Measurements from ENCODE around the gene PELI2. TPM values are rescaled to one million over a fixed set of nuclear protein-coding genes. Genes with fewer than 3 reads are reported as not detected.
A peak's percentile ranks its signal among the peaks of the same experiment; 100 is the strongest.

PELI2 gene
- total and polyA plus RNA-seq, 2 donors (not counting 1 experiment from before 2014, with no cell fraction given), result 15.5 to 29.2 TPM

DNA sequence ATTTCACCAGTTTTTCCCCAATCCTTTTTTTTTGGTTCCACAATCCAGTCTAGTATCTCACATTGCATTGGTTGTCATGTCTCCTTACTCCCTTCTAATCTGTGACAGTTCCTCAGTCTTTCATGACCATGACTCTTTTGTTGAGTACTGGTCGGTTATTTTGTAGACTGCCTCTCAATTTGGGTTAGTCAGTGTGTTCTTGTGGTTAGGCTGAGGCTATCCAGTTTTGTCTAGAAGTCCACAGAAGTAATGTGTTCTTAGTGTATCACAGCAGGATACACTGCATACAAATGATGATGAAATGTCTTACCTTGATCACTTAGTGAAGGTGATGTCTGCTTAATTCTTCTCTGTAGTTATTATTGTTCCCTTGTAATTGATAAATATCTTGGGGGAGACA is 24.8 kb downstream of the PELI2 start:
- Histone ChIP-seq H3K4me2 (ENCODE audit: extremely low read depth, insufficient read depth, low read length) (no peak overlapping the region), H3K36me3 (ENCODE audit: control insufficient read depth, insufficient read depth, low read length) (no peaks in the 10 kb centered on the region), H2AFZ (ENCODE audit: low read length) (no peak overlapping the region), H4K20me1 (ENCODE audit: control insufficient read depth, extremely low read depth, insufficient read depth, low read length) (no peaks in the 10 kb centered on the region), H3K4me3 (replicated peaks in 1 of 4; ENCODE audit: control extremely low read depth in 1 of 4, insufficient read depth in 1 of 4, low read depth in 3 of 4, low read length in 4 of 4) (no peak overlapping the region), H3K4me1 (ENCODE audit: control insufficient read depth, extremely low read depth, insufficient read depth, low read length) (peaks cover 2% of the 10 kb centered on the region), H3K9me3 (ENCODE audit: control insufficient read depth, insufficient read depth, low read depth, low read length) (no peaks in the 10 kb centered on the region), H3K79me2 (ENCODE audit: control insufficient read depth, insufficient read depth, low read length) (no peaks in the 10 kb centered on the region), H3K9ac (ENCODE audit: insufficient read depth, low read length) (no peak overlapping the region), H3K27me3 (ENCODE audit: control insufficient read depth, insufficient read depth, low read length) (no peaks in the 10 kb centered on the region), H3K27ac (ENCODE audit: insufficient read depth, low read length) (no peak overlapping the region)
- DNase-seq (ENCODE audit: low read depth in 2 of 2), result peak in 1 of 2 donors; percentile 27
- no peak for TF ChIP-seq EZH2 (IDR thresholded peaks at IDR 0.05; ENCODE audit: low read length, missing control alignments)
- TF ChIP-seq, protein P1, sequence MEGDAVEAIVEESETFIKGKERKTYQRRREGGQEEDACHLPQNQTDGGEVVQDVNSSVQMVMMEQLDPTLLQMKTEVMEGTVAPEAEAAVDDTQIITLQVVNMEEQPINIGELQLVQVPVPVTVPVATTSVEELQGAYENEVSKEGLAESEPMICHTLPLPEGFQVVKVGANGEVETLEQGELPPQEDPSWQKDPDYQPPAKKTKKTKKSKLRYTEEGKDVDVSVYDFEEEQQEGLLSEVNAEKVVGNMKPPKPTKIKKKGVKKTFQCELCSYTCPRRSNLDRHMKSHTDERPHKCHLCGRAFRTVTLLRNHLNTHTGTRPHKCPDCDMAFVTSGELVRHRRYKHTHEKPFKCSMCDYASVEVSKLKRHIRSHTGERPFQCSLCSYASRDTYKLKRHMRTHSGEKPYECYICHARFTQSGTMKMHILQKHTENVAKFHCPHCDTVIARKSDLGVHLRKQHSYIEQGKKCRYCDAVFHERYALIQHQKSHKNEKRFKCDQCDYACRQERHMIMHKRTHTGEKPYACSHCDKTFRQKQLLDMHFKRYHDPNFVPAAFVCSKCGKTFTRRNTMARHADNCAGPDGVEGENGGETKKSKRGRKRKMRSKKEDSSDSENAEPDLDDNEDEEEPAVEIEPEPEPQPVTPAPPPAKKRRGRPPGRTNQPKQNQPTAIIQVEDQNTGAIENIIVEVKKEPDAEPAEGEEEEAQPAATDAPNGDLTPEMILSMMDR (conservative IDR thresholded peaks at IDR 0.05 in 1 of 2, IDR thresholded peaks at IDR 0.05 in 1 of 2; ENCODE audit: low read depth in 1 of 2, low read length in 2 of 2), result no peak

DNA sequence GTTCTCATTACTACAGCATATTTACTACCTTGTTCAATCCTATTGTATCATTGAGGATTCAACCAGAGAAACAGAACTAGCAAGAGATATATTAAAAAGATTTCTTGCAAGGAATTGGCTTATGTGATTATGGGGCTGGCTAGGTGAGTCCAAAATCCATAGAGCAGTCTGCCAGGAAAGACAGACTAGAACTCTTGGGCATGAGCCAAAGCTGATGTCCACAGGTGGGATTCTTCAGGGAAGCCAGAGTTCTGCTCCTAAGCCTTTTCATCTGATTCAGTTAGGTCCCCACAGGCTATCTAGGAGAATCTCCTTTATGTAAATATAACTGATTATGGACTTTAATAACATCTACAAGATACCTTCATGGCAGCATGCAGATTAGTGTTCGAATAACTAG is 26.0 kb downstream of the PELI2 start:
- no peak overlapping the region for H3K27ac ChIP-seq (ENCODE audit: insufficient read depth, low read length)
- no peak overlapping the region for H3K4me2 ChIP-seq (ENCODE audit: extremely low read depth, insufficient read depth, low read length)
- no peak overlapping the region for H2AFZ ChIP-seq (ENCODE audit: low read length)
- DNase-seq (ENCODE audit: low read depth in 2 of 2), result no peak
- TF ChIP-seq, protein P1 (conservative IDR thresholded peaks at IDR 0.05 in 1 of 2, IDR thresholded peaks at IDR 0.05 in 1 of 2; ENCODE audit: low read depth in 1 of 2, low read length in 2 of 2), result no peak
- no peak for TF ChIP-seq EZH2 (IDR thresholded peaks at IDR 0.05; ENCODE audit: low read length, missing control alignments)
- no peaks in the 10 kb centered on the region for H3K27me3 ChIP-seq (ENCODE audit: control insufficient read depth, insufficient read depth, low read length)
- no peaks in the 10 kb centered on the region for H3K36me3 ChIP-seq (ENCODE audit: control insufficient read depth, insufficient read depth, low read length)
- no peaks in the 10 kb centered on the region for H3K79me2 ChIP-seq (ENCODE audit: control insufficient read depth, insufficient read depth, low read length)
- H3K4me1 ChIP-seq (ENCODE audit: control insufficient read depth, extremely low read depth, insufficient read depth, low read length), result peaks cover 2% of the 10 kb centered on the region
- H3K9me3 ChIP-seq (ENCODE audit: control insufficient read depth, insufficient read depth, low read depth, low read length), result no peaks in the 10 kb centered on the region
- no peak overlapping the region for H3K4me3 ChIP-seq (replicated peaks in 1 of 4; ENCODE audit: control extremely low read depth in 1 of 4, insufficient read depth in 1 of 4, low read depth in 3 of 4, low read length in 4 of 4)
- H3K9ac ChIP-seq (ENCODE audit: insufficient read depth, low read length), result no peak overlapping the region
- H4K20me1 ChIP-seq (ENCODE audit: control insufficient read depth, extremely low read depth, insufficient read depth, low read length), result no peaks in the 10 kb centered on the region

DNA sequence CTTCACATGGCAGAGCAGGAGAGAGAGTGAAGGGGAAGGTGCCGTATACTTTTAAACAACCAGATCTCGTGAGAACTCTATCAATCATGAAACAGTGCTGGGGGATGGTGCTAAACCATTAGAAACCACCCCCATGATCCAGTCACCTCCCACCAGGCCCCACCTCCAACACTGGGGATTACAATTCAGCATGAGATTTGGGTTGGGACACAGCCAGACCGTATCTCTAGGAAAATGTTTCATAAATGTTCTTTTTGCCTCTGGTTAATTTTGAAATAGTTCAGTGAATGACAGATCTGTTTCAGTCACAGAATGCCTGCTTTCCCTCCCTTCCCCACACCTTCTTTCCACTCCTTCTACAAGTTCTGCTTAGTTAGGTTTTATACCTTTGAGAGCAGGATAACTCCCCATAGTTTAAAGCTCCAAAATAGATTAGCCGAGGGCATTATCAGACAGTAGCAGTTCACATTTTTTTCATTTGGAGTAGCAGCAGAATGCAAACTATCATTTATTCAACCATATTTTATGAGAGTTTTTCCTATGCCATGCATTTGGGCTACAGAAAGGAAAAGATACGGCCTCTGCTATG is 27.1 kb downstream of the PELI2 start:
- no peaks in the 10 kb centered on the region for H3K27me3 ChIP-seq (ENCODE audit: control insufficient read depth, insufficient read depth, low read length)
- no peaks in the 10 kb centered on the region for H4K20me1 ChIP-seq (ENCODE audit: control insufficient read depth, extremely low read depth, insufficient read depth, low read length)
- TF ChIP-seq, protein P1 (conservative IDR thresholded peaks at IDR 0.05 in 1 of 2, IDR thresholded peaks at IDR 0.05 in 1 of 2; ENCODE audit: low read depth in 1 of 2, low read length in 2 of 2), result no peak
- TF ChIP-seq EZH2 (IDR thresholded peaks at IDR 0.05; ENCODE audit: low read length, missing control alignments), result no peak
- no peak overlapping the region for H3K9ac ChIP-seq (ENCODE audit: insufficient read depth, low read length)
- H3K4me3 ChIP-seq (replicated peaks in 1 of 4; ENCODE audit: control extremely low read depth in 1 of 4, insufficient read depth in 1 of 4, low read depth in 3 of 4, low read length in 4 of 4), result no peak overlapping the region
- H3K27ac ChIP-seq (ENCODE audit: insufficient read depth, low read length), result no peak overlapping the region
- no peak overlapping the region for H3K4me2 ChIP-seq (ENCODE audit: extremely low read depth, insufficient read depth, low read length)
- H2AFZ ChIP-seq (ENCODE audit: low read length), result no peak overlapping the region
- H3K79me2 ChIP-seq (ENCODE audit: control insufficient read depth, insufficient read depth, low read length), result no peaks in the 10 kb centered on the region
- H3K36me3 ChIP-seq (ENCODE audit: control insufficient read depth, insufficient read depth, low read length), result no peaks in the 10 kb centered on the region
- DNase-seq (ENCODE audit: low read depth in 2 of 2), result no peak
- no peaks in the 10 kb centered on the region for H3K9me3 ChIP-seq (ENCODE audit: control insufficient read depth, insufficient read depth, low read depth, low read length)
- peaks cover 2% of the 10 kb centered on the region for H3K4me1 ChIP-seq (ENCODE audit: control insufficient read depth, extremely low read depth, insufficient read depth, low read length)
